Astrocyte (in vitro differentiated cells and primary cell): ENCODE measurements around the gene STAP2.

ENCODE experiments used
- EZH2 ChIP-seq: IDR thresholded peaks from 2 replicates; pipeline ENCODE4 v1.6.1; 2012; ENCODE audit warnings: mild to moderate bottlenecking, low read length, inconsistent platforms; ENCODE audit not compliant: insufficient read depth
- TF ChIP-seq, protein P1 (sequence below): IDR thresholded peaks from 2 replicates; pipeline ENCODE4 v1.5.1; 2011; ENCODE audit warnings: low read depth, mild to moderate bottlenecking, inconsistent platforms, low read length, moderate library complexity; ENCODE audit not compliant: insufficient read depth

- TF ChIP-seq, protein P1, sequence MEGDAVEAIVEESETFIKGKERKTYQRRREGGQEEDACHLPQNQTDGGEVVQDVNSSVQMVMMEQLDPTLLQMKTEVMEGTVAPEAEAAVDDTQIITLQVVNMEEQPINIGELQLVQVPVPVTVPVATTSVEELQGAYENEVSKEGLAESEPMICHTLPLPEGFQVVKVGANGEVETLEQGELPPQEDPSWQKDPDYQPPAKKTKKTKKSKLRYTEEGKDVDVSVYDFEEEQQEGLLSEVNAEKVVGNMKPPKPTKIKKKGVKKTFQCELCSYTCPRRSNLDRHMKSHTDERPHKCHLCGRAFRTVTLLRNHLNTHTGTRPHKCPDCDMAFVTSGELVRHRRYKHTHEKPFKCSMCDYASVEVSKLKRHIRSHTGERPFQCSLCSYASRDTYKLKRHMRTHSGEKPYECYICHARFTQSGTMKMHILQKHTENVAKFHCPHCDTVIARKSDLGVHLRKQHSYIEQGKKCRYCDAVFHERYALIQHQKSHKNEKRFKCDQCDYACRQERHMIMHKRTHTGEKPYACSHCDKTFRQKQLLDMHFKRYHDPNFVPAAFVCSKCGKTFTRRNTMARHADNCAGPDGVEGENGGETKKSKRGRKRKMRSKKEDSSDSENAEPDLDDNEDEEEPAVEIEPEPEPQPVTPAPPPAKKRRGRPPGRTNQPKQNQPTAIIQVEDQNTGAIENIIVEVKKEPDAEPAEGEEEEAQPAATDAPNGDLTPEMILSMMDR, result no peak
- no peak for TF ChIP-seq EZH2
These were observed 38.0 kb downstream of the STAP2 start for GRCh38 chr19:4300589-4300988.
